Measurements from ENCODE around the gene GEN1. TPM values are rescaled to one million over a fixed set of nuclear protein-coding genes. Genes with fewer than 3 reads are reported as not detected.

GEN1 gene
- total RNA-seq, 2 experiments from 2014 or later = 4.3 to 4.6 TPM

GRCh38 chr2:17790536-17790935 lies 36.6 kb downstream of the GEN1 start:
- Mint-ChIP-seq H3K4me1 (ENCODE audit: low read depth) (no peaks in the 10 kb centered on the region), H3K27me3 (peaks cover 37% of the 10 kb centered on the region), H3K27ac (no peak overlapping the region), H3K9me3 (no peaks in the 10 kb centered on the region), H3K4me3 (no peak overlapping the region), H3K36me3 (ENCODE audit: low read depth) (no peaks in the 10 kb centered on the region)
- TF ChIP-seq CTCF (IDR thresholded peaks at IDR 0.05) = no peak
- Histone ChIP-seq H3K27me3 (ENCODE audit: control insufficient read depth in 1 of 2, insufficient read depth in 2 of 2, low read length in 2 of 2) (peaks cover 0 to 17% of the 10 kb centered on the region in 2 experiments), H3K36me3 (ENCODE audit: insufficient read depth, low read length) (no peaks in the 10 kb centered on the region), H3K4me1 (ENCODE audit: insufficient read depth, low read length) (no peaks in the 10 kb centered on the region), H3K27ac (ENCODE audit: low read depth in 1 of 2, low read length in 2 of 2) (no peak overlapping the region), H3K9me3 (ENCODE audit: control insufficient read depth in 1 of 2, insufficient read depth in 1 of 2, low read length in 2 of 2) (peaks cover 0 to 1% of the 10 kb centered on the region in 2 experiments), H3K4me3 (ENCODE audit: low read length) (no peak overlapping the region)
- ChIA-PET POLR2A (no interaction called here), CTCF (no interaction called here)
- no peak for ATAC-seq (ENCODE audit: poor library complexity)
- intact Hi-C loops (cut with DNase I, micrococcal nuclease) = no loop called here
- no peak for DNase-seq

- Mint-ChIP-seq H3K4me3 (no peak overlapping the region), H3K9me3 (no peaks in the 10 kb centered on the region), H3K27me3 (peaks cover 39% of the 10 kb centered on the region), H3K36me3 (ENCODE audit: low read depth) (no peaks in the 10 kb centered on the region), H3K4me1 (ENCODE audit: low read depth) (no peaks in the 10 kb centered on the region), H3K27ac (no peak overlapping the region)
- POLR2A ChIA-PET = no interaction called here
- H3K4me3 ChIP-seq (ENCODE audit: low read length) = no peak overlapping the region
- H3K27me3 ChIP-seq (ENCODE audit: control insufficient read depth in 1 of 2, insufficient read depth in 2 of 2, low read length in 2 of 2) = peaks cover 0 to 18% of the 10 kb centered on the region in 2 experiments
- ATAC-seq (ENCODE audit: poor library complexity) = no peak
- H3K27ac ChIP-seq (ENCODE audit: low read depth in 1 of 2, low read length in 2 of 2) = no peak overlapping the region
- no peaks in the 10 kb centered on the region for H3K36me3 ChIP-seq (ENCODE audit: insufficient read depth, low read length)
- no peaks in the 10 kb centered on the region for H3K9me3 ChIP-seq (ENCODE audit: control insufficient read depth in 1 of 2, insufficient read depth in 1 of 2, low read length in 2 of 2)
- DNase-seq = no peak
- no peaks in the 10 kb centered on the region for H3K4me1 ChIP-seq (ENCODE audit: insufficient read depth, low read length)
- CTCF ChIA-PET = no interaction called here
- TF ChIP-seq CTCF (IDR thresholded peaks at IDR 0.05) = no peak
- intact Hi-C loops (cut with DNase I, micrococcal nuclease) = no loop called here
These were observed 37.3 kb downstream of the GEN1 start for GRCh38 chr2:17791121-17791816.

GRCh38 chr2:17791817-17792130 lies 37.8 kb downstream of the GEN1 start:
- no peak overlapping the region for H3K4me3 Mint-ChIP-seq
- H3K4me3 ChIP-seq (ENCODE audit: low read length) = no peak overlapping the region
- peaks cover 0 to 18% of the 10 kb centered on the region in 2 experiments for H3K27me3 ChIP-seq (ENCODE audit: control insufficient read depth in 1 of 2, insufficient read depth in 2 of 2, low read length in 2 of 2)
- no peak for TF ChIP-seq CTCF (IDR thresholded peaks at IDR 0.05)
- ChIA-PET CTCF (no interaction called here), POLR2A (no interaction called here)
- intact Hi-C loops (cut with DNase I, micrococcal nuclease) = no loop called here
- no peaks in the 10 kb centered on the region for H3K36me3 ChIP-seq (ENCODE audit: insufficient read depth, low read length)
- H3K27me3 Mint-ChIP-seq = peaks cover 42% of the 10 kb centered on the region
- no peaks in the 10 kb centered on the region for H3K4me1 Mint-ChIP-seq (ENCODE audit: low read depth)
- no peaks in the 10 kb centered on the region for H3K4me1 ChIP-seq (ENCODE audit: insufficient read depth, low read length)
- no peaks in the 10 kb centered on the region for H3K9me3 ChIP-seq (ENCODE audit: control insufficient read depth in 1 of 2, insufficient read depth in 1 of 2, low read length in 2 of 2)
- H3K36me3 Mint-ChIP-seq (ENCODE audit: low read depth) = no peaks in the 10 kb centered on the region
- ATAC-seq (ENCODE audit: poor library complexity) (no peak), DNase-seq (no peak)
- H3K9me3 Mint-ChIP-seq = no peaks in the 10 kb centered on the region
- H3K27ac Mint-ChIP-seq = no peak overlapping the region
- no peak overlapping the region for H3K27ac ChIP-seq (ENCODE audit: low read depth in 1 of 2, low read length in 2 of 2)
